Occipital lobe (tissue), 2 donors: ENCODE results near the gene BACH2. TPM values are rescaled to one million over a fixed set of nuclear protein-coding genes. Genes with fewer than 3 reads are reported as not detected.
A peak's percentile ranks its signal among the peaks of the same experiment; 100 is the strongest.

ENCODE experiments used
- DNase-seq: peaks from one replicate; lab custom pipeline; 2025; lab: John Stamatoyannopoulos, UW
- total RNA-seq: library from RNA; depleted of rRNA; stranded (reverse); fragments of >200 nt; gene quantifications from one replicate; pipeline ENCODE4 v1.2.3, GENCODE V29; 2014

BACH2 gene
- total RNA-seq, 1 donor from 2014 or later = 65.4 TPM

DNA sequence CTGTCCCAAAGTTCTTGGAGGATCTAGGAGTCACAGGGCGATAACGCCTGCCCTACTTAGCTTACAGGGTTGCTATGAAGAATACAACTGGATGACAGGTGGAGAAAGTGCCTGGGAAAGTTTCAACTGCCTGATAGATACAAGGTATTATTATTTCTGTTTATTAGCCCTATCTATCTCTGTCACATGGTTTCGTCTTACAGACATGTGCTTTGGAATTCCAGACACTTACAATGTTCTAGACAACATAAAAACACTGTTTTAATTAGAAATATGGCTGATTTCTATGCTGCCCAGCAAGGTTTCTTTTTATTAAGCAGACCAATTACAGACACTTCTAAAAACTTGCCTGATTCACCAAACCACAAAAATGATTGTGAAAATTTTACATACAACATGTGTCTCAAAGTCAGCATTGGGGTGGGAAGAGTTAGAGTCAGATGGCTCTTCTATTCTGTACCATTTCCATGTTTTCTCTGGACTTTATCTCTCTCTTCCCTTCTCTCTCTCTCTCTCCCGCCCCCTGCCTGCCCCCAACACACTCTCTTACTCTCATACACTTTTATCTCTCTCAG, 352.4 kb downstream of the BACH2 start:
- DNase-seq = no peak

- no peak for DNase-seq
Observed at GRCh38 chr6:89942601-89943000, 354.0 kb downstream of the BACH2 start.

- DNase-seq = no peak
Observed at GRCh38 chr6:89941763-89942497, 354.7 kb downstream of the BACH2 start.

DNA sequence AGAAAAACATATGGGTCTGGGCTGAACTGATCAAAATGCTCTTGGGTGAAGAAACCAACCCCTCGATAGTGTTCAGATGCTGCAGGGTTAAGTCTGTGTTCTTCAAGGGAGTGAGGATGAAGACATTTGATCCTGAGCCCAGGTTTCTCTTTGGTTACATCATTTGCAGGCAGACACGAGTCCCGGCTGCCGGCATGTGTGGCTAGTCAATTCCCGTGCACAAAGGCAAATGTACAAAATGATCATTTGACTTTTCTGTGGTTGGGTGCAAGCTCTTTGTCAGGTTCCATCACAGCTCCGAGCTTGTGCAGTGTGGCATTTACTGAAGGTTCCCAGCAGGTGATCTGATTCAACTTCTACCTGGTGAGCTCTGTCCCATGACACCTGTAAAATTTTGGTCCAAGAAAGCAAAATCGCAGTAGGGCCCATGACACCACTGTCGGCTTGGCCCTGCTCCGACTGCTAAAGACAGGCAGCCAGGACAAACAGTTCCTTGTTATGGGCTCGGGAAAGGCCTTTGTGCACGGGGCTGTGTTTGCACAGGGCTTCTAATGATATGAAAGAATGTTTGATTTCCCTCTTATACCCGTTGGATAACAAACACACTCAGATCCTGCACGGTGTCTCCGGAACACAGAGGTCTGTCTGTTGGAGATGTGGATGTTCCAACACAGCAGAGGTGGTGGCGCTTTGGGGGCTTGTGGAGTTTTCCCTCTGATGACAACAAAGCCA, 355.4 kb downstream of the BACH2 start:
- DNase-seq = peak; percentile 30

DNA sequence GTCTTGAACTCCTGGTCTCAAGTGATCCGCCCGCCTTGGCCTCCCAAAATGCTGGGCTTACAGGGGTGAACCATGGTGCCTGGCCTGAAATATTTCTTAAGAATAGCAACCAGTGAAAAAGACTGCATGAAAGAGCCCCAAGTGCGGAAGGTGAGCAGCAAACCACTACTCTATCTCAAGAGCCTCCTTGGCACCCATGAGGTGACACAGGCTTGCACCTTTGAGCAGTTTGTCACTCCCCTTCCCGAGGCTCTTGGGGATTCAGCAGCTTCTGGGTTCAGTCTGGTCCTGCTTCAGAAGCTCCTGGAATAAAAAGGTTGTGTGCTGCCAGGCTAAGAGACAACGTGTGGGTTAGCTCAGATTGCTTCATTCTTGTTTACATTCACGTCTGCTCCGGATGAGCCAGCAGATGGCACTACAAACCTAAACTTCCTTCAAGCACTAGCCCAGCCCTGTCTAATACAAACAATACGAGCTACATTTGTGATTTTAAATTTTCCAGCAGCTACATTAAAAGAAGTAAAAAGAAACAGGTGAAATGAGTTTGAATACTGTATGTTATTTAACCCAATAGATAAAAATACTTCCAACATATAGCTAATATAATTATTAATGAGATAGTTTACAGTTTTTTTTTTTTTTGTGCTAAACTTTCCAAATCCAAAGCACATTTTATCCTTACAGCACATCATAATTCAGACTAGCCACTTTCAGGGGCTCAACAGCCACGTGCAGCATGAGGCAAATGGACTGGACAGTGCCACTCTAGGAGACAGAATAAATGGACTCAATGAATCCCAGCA, 356.2 kb downstream of the BACH2 start:
- DNase-seq = peak; percentile 71

- no peak for DNase-seq
Observed at GRCh38 chr6:89939144-89939543, 357.5 kb downstream of the BACH2 start.

- no peak for DNase-seq
Observed at GRCh38 chr6:89938014-89938413, 358.6 kb downstream of the BACH2 start.

DNA sequence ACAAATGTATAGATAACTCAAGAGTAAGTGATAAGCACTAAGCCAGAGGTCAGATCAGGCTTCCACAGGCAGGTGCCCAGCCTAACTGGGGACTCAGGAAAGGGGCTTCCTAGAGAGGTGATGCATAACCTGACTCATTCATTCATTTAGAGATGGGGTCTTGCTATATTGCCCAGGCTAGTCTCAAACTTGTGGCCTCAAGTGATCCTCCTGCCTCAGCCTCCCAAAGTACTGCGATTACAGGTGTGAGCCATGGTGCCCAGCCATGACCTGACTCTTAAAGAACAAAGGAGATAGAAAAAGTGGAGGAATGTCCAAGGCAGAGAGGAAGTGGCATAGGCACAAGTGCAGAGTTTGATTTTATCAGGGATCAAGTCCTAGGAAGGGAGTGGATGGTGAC, 360.5 kb downstream of the BACH2 start:
- no peak for DNase-seq

- no peak for DNase-seq
Observed at GRCh38 chr6:89934685-89935366, 361.8 kb downstream of the BACH2 start.

DNA sequence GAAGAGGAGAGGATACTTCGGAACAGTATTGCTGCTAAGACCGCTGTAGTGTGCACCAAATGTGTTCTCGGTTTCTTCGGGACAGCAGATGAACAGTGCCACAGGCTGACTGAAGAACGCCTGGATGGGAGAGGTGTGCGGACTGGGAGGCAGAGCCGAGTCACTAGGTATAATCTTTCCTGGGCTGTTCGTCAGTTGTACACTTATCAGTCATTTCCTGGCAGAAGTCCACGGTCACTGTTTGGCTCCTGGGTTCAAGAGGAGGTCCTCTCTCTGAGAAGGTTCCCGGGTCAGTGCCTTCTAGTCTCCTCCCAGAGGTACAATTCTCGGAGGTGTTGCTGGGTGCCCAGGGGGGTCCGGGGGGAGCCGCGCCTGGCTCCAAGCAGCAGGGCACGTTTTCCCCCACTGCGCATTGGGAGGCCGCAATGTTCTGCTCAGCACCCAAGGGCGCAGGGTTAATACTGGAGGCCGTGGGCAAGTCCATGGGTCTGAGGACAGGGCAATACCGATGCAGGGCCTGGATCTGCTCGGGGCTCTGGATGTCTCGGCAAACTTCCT, 364.3 kb downstream of the BACH2 start:
- DNase-seq = no peak

DNA sequence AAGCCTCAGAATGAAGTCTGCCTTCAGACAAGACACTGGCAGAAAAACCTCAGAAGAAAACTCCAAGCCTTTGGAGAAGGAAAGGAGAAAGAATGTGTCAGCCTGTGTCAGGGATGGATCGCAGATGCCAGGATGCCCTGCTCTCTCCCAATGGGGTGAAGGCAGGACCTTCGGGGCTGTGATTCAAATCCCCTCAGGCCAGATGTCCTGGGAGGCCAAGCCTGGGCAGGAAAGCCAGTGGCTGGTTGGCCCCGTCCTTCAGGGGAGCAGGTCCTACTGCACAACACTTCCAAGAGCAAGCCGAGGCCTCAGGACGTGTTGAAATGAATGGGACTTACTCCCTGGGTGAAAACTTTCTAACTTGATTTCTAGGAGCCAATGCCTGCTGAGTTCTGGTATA, 365.9 kb downstream of the BACH2 start:
- DNase-seq = no peak

DNA sequence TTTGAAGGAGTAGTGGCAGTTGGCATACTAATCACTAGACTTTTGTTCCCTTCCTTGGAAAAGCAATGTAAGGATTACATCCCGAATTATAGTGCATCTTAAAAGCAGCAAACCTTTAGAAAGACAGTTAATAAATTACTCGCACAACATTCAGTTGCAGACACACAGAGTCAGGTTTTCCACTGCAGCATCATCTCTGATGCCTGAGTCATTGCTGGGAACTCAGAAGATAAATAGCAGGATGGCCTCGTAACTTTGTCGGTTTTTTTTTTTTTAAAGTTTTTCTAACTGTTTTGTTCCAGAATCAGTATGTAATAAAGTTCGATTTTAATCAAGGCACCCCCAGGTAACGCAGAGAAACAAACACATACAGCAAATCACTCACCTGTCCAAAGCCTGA, 368.0 kb downstream of the BACH2 start:
- DNase-seq = no peak

DNA sequence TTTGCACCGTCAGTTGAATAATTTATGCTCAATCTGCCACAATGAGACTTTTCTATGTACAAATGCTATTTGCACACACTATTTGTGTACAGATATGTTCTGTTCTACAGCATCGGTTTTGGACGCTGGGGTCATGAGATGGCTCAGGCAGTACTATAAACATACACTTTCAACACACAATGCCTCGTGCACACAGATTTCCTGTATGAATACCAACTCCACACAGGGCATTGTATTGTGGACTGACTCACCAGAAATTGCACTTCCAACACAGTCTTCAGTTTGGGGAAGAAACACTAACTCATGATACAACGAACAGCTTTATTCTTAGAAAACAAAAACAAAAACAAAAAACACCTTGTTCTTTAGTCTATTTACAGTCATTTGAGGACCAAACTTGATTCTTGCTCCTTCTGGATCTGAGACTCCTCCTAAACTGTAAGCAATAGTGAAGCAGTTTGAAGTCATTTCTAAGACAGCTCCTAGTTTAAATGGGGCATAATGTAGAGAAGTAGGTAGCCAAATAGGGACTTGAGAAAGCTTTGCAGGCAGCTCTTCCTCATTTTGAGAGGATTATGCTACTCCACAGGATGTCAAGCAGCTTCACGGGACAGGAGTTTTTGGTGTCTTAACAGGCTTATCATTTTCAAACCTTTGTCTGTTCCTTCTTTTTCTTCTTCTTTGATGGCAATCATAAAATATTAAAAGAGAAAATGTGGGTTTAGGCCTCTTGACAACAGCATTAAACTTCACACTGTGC, 368.7 kb downstream of the BACH2 start:
- no peak for DNase-seq

- DNase-seq = no peak
Observed at GRCh38 chr6:89927264-89927663, 369.4 kb downstream of the BACH2 start.

GRCh38 chr6:89925826-89926225, 370.8 kb downstream of the BACH2 start:
- DNase-seq = no peak

DNA sequence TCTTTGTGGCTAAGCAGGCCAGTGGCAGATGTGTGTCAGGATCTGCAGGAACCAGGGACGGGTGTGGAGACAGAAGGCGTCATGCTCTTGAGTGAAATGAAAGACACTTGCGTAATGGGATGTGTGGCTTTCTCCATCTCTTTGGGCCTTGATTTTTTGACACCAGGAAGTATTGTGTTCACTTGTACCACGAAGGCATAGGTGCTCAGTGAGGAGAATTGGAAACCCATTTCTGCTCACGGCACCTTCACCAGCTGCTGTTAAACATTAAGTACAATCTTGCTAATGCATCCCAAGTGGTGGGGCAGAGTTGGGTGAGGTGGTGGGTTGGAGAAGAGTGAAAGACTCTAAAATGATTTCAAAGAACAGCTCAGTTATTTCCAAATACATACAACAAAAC, 372.4 kb downstream of the BACH2 start:
- no peak for DNase-seq

DNA sequence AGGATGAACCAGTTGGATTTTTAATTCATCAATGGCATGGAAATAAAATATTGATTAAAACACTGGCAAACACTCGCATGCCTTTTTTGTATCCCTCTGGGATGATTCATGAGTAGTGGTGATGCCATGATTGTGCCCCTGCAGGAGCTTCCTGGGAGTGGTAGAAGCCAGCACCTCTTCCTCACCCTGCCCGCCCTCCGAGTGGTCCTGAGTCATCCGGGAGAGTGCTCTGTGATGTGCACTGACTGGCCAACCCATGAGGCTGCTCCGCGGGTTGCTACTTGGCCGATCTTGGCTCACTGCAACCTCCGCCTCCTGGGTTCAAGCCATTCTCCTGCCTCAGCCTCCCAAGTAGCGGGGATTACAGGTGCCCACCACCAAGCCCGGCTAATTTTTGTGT, 375.0 kb downstream of the BACH2 start:
- DNase-seq = no peak

GRCh38 chr6:89921197-89921596, 375.4 kb downstream of the BACH2 start:
- DNase-seq = no peak

- no peak for DNase-seq
Observed at GRCh38 chr6:89917801-89918366, 378.8 kb downstream of the BACH2 start.

GRCh38 chr6:89917216-89917615, 379.4 kb downstream of the BACH2 start:
- DNase-seq = no peak
